ENCODE results near the gene ARL14EP. TPM values are rescaled to one million over a fixed set of nuclear protein-coding genes. Genes with fewer than 3 reads are reported as not detected.

ARL14EP gene
- total RNA-seq, 1 experiment from 2014 or later, result 25.3 TPM

DNA sequence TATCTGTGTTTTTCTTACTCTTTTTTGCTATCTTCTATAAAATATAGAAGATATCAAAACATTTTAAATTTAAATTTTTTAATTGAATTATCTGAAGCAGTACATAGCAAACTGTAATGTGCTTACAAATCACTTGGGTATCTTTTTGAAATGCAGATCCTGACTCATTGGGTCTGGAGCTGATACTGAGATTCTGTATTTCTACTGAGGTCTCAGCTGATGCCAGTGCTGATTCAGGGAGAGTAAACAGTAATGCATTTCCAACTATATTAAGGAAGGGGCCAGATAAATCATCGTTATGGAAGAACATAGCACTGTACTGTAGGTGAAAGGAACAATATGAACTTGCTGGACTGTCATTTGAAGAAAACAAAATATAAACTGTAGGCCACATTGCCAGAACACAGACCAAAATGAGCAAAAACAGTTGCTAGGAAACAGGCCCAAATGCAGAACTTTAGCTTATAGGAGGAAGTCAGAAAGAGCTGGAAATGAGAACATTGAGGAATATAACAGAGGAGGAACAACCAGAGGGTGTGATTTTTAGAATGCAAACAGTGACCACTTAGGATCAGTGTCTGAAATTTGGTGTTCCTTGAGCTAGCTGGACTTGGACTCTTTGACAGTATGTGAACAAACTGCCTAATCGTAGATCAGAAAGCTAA is 3.3 kb downstream of the ARL14EP start (continued):
- TF ChIP-seq, protein P1, sequence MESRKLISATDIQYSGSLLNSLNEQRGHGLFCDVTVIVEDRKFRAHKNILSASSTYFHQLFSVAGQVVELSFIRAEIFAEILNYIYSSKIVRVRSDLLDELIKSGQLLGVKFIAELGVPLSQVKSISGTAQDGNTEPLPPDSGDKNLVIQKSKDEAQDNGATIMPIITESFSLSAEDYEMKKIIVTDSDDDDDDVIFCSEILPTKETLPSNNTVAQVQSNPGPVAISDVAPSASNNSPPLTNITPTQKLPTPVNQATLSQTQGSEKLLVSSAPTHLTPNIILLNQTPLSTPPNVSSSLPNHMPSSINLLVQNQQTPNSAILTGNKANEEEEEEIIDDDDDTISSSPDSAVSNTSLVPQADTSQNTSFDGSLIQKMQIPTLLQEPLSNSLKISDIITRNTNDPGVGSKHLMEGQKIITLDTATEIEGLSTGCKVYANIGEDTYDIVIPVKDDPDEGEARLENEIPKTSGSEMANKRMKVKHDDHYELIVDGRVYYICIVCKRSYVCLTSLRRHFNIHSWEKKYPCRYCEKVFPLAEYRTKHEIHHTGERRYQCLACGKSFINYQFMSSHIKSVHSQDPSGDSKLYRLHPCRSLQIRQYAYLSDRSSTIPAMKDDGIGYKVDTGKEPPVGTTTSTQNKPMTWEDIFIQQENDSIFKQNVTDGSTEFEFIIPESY (IDR thresholded peaks at IDR 0.05; ENCODE audit: extremely low read depth, insufficient replicate concordance, low read length), result no peak

DNA sequence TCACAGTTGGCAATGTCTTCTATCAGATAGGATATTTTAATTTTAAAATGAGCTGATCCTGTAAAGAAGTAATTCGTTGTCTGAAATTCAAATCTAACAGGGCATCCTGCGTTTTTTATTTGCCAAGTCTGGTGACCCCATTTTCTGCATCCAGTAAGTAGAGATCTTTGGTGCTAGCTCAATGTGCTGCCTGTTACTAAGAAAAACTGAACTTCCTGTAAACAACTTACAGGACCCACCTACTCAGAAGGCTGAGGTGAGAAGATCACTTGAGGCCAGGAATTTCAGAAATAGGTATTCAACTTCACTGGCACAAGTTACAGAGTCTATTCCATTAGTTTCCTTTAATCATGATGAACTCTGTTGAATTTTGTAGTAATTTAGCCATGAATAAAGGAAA is 4.0 kb downstream of the ARL14EP start:
- ATAC-seq, result no peak
- H3K27me3 ChIP-seq (ENCODE audit: insufficient read depth, low read length), result no peaks in the 10 kb centered on the region
- H3K9me3 ChIP-seq (ENCODE audit: control insufficient read depth in 1 of 2, insufficient read depth in 1 of 2, low read depth in 1 of 2, low read length in 2 of 2), result no peaks in the 10 kb centered on the region
- ChIA-PET RAD21 (ENCODE audit: low non-redundant PET in 1 of 2, low total read pairs in 2 of 2, uncharacterized antibody in 2 of 2, unreplicated experiment in 2 of 2) (no interaction called here), POLR2A (no interaction called here), CTCF (no interaction called here)
- BruUV-seq (replicated peaks), result no TSS peak
- H3K27ac ChIP-seq (ENCODE audit: low read depth, low read length), result no peak overlapping the region
- H2AFZ ChIP-seq (ENCODE audit: low read depth, low read length, poor library complexity, severe bottlenecking), result no peak overlapping the region
- 0 out of 2 replicates have a peak, but pooled peaks cover 13% of the 10 kb centered on the region for H4K20me1 ChIP-seq (ENCODE audit: insufficient read depth)
- H3K9me2 ChIP-seq (ENCODE audit: insufficient read depth), result no peaks in the 10 kb centered on the region
- intact Hi-C loops (cut with micrococcal nuclease), result no loop called here
- TF ChIP-seq CEBPB (IDR thresholded peaks at IDR 0.05; ENCODE audit: low read depth) (no peak), POLR2A (IDR thresholded peaks at IDR 0.05; ENCODE audit: borderline replicate concordance, extremely low read depth, insufficient read depth, insufficient read length) (no peak), EZH2phosphoT487 (IDR thresholded peaks at IDR 0.05; ENCODE audit: borderline replicate concordance) (no peak), FOSL1 (IDR thresholded peaks at IDR 0.05; ENCODE audit: low read depth) (no peak), JUND (IDR thresholded peaks at IDR 0.05) (no peak), RAD21 (IDR thresholded peaks at IDR 0.05; ENCODE audit: low read depth) (no peak), POLR2AphosphoS5 (IDR thresholded peaks at IDR 0.05; ENCODE audit: low read depth, low read length) (no peak), YY1 (IDR thresholded peaks at IDR 0.05; ENCODE audit: extremely low read depth, insufficient replicate concordance, low read depth, low read length) (no peak)
- H3K9ac ChIP-seq (ENCODE audit: low read length), result no peak overlapping the region
- no peak overlapping the region for H3K4me3 ChIP-seq (replicated peaks in 1 of 2; ENCODE audit: low read depth in 1 of 2, low read length in 2 of 2)
- no peak for DNase-seq (ENCODE audit: low read depth, low spot score)
- peaks cover 5 to 12% of the 10 kb centered on the region in 2 experiments; a peak in 3 of 4 replicates for H3K4me1 ChIP-seq (ENCODE audit: control insufficient read depth in 1 of 2, insufficient read depth in 2 of 2, low read length in 2 of 2)
- H3K36me3 ChIP-seq (ENCODE audit: control insufficient read depth in 1 of 2, insufficient read depth in 2 of 2, low read length in 2 of 2), result peaks cover 6 to 13% of the 10 kb centered on the region in 2 experiments; a peak in 3 of 4 replicates
- H3K79me2 ChIP-seq (ENCODE audit: insufficient read depth, low read length), result peaks cover 91% of the 10 kb centered on the region
- H3K4me2 ChIP-seq (ENCODE audit: low read length), result no peak overlapping the region
